Fibroblast of lung (primary cell): ENCODE results near the gene HNMT. TPM values are rescaled to one million over a fixed set of nuclear protein-coding genes. Genes with fewer than 3 reads are reported as not detected.

Experiments used
- DNase-seq, 2 donors: peaks; one replicate each; pipeline versions ENCODE4 v3.0.0 to v3.0.0-alpha.2; 2010; ENCODE audit warnings: low read depth in 2 of 2
- H2AFZ ChIP-seq: 2 replicates; pipeline ENCODE4 v1.5.1; 2012; ENCODE audit warnings: low read length, control low read depth, inconsistent platforms
- H3K27ac ChIP-seq: 2 replicates; pipeline ENCODE4 v1.5.1; 2011; ENCODE audit warnings: low read length, control low read depth; ENCODE audit not compliant: insufficient read depth
- H3K27me3 ChIP-seq: 2 replicates; pipeline ENCODE4 v1.5.1; 2011; ENCODE audit warnings: mild to moderate bottlenecking, low read length; ENCODE audit not compliant: control insufficient read depth, insufficient read depth
- H3K36me3 ChIP-seq: 2 replicates; pipeline ENCODE4 v1.5.1; 2011; ENCODE audit warnings: low read length; ENCODE audit not compliant: control insufficient read depth, insufficient read depth
- H3K4me1 ChIP-seq: 2 replicates; pipeline ENCODE4 v1.5.1; 2011; ENCODE audit warnings: low read length; ENCODE audit not compliant: control insufficient read depth, insufficient read depth; ENCODE audit errors: extremely low read depth
- H3K4me2 ChIP-seq: 2 replicates; pipeline ENCODE4 v1.5.1; 2011; ENCODE audit warnings: low read length, control low read depth; ENCODE audit not compliant: insufficient read depth; ENCODE audit errors: extremely low read depth
- H3K4me3 ChIP-seq, 4 experiments: fragments of 200-600 bp in 1 of 4; sonication (generic) in 1 of 4; replicated peaks in 1 of 4; 2 replicates each; pipeline ENCODE4 v1.5.1; 2011 to 2016; ENCODE audit warnings: low read length in 4 of 4, low read depth in 3 of 4, mild to moderate bottlenecking in 3 of 4, control low read depth in 2 of 4, inconsistent platforms in 1 of 4, mixed read lengths in 1 of 4; ENCODE audit not compliant: insufficient read depth in 1 of 4; ENCODE audit errors: control extremely low read depth in 1 of 4
- H3K79me2 ChIP-seq: 2 replicates; pipeline ENCODE4 v1.5.1; 2012; ENCODE audit warnings: mild to moderate bottlenecking, low read length, inconsistent platforms; ENCODE audit not compliant: control insufficient read depth, insufficient read depth
- H3K9ac ChIP-seq: 2 replicates; pipeline ENCODE4 v1.5.1; 2011; ENCODE audit warnings: mild to moderate bottlenecking, low read length, control low read depth; ENCODE audit not compliant: insufficient read depth
- H3K9me3 ChIP-seq: 2 replicates; pipeline ENCODE4 v1.5.1; 2012; ENCODE audit warnings: low read depth, low read length; ENCODE audit not compliant: control insufficient read depth, insufficient read depth
- H4K20me1 ChIP-seq: 2 replicates; pipeline ENCODE4 v1.5.1; 2011; ENCODE audit warnings: low read length; ENCODE audit not compliant: control insufficient read depth, insufficient read depth; ENCODE audit errors: extremely low read depth
- CTCF ChIP-seq, 2 donors: IDR thresholded peaks in 1 of 2; conservative IDR thresholded peaks in 1 of 2; 1 replicate in 1 of 2; 2 replicates in 1 of 2; pipeline ENCODE4 v1.5.1; 2011 to 2012; ENCODE audit warnings: low read length in 2 of 2, control low read depth in 1 of 2, inconsistent platforms in 1 of 2, low read depth in 1 of 2, mild to moderate bottlenecking in 1 of 2
- EZH2 ChIP-seq: IDR thresholded peaks from 2 replicates; pipeline ENCODE4 v1.5.1; 2012; ENCODE audit warnings: low read length, control low read depth, mild to moderate bottlenecking; ENCODE audit errors: missing control alignments
- polyA plus RNA-seq, 2 donors: library from polyadenylated mRNA; depleted of rRNA in 1 of 2; stranded (reverse) in 1 of 2; unstranded in 1 of 2; fragments of >200 nt; gene quantifications; 2 replicates each; pipeline ENCODE4 v1.2.1, GENCODE V29; 2011 to 2012; ENCODE audit warnings: missing spikeins in 1 of 2
- total RNA-seq: library from RNA; depleted of rRNA; stranded (reverse); fragments of >200 nt; gene quantifications from 2 replicates; pipeline ENCODE4 v1.2.1, GENCODE V29; 2014

HNMT gene
- total and polyA plus RNA-seq, 2 donors (not counting 1 experiment from before 2014, with no cell fraction given): 45.9 to 163 TPM

DNA sequence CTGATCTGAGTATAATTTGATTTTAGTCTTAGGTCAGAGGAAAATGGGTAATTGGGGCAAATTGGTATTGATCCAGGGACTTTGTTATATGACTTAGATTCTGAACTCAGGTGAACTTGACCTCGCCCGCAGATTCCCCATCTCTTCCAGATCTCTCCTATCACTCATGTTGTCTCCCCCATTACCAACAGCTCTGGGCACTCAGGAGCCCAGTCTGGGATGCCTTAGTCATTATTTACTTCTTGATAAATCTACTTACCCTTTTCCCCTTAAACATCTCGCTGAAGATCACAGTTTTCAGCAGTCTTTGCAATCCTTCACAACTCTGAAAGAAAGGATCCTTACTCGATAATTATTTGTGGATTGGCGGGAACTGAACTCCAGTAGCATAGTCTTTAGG is 19.6 kb upstream of the HNMT start:
- Histone ChIP-seq H3K79me2 (no peaks in the 10 kb centered on the region), H3K9ac (no peak overlapping the region), H3K36me3 (no peaks in the 10 kb centered on the region), H3K4me3 (no peak overlapping the region), H3K27me3 (no peaks in the 10 kb centered on the region), H2AFZ (no peak overlapping the region), H3K4me2 (no peak overlapping the region), H4K20me1 (no peaks in the 10 kb centered on the region), H3K27ac (no peak overlapping the region), H3K9me3 (no peaks in the 10 kb centered on the region), H3K4me1 (no peaks in the 10 kb centered on the region)
- TF ChIP-seq CTCF (conservative IDR thresholded peaks at IDR 0.05 in 1 of 2, IDR thresholded peaks at IDR 0.05 in 1 of 2; ENCODE audit: low read depth in 1 of 2, low read length in 2 of 2) (no peak), EZH2 (no peak)
- no peak for DNase-seq

- TF ChIP-seq CTCF (conservative IDR thresholded peaks at IDR 0.05 in 1 of 2, IDR thresholded peaks at IDR 0.05 in 1 of 2; ENCODE audit: low read depth in 1 of 2, low read length in 2 of 2): no peak
- no peak for TF ChIP-seq EZH2
- DNase-seq: no peak
- Histone ChIP-seq H3K36me3 (no peaks in the 10 kb centered on the region), H3K9ac (no peak overlapping the region), H3K4me1 (no peaks in the 10 kb centered on the region), H3K4me2 (no peak overlapping the region), H3K4me3 (no peak overlapping the region), H2AFZ (no peak overlapping the region), H3K27me3 (no peaks in the 10 kb centered on the region), H4K20me1 (no peaks in the 10 kb centered on the region), H3K79me2 (no peaks in the 10 kb centered on the region), H3K9me3 (no peaks in the 10 kb centered on the region), H3K27ac (no peak overlapping the region)
These were observed 19.0 kb upstream of the HNMT start for GRCh38 chr2:137945229-137945628.

DNA sequence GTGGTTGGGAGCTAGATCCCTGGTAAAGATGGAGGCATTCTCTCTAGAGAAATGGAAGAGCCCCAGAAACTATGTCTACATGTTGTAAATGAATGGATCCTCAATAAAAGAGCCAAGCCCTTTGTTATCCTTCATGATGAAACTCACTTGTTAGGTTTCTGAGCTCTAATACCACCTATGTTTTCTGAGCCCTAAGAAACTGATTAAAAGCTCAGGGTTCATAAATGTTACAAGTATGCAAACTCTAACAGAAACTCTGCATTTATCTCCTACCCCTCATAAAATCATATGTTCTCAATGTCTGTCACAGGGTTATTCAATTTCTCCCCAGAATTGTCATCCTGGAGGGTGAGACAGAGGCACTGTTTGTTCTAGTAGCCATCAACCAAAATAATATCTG is 18.0 kb upstream of the HNMT start:
- no peak for TF ChIP-seq EZH2
- Histone ChIP-seq H3K4me2 (no peak overlapping the region), H3K27me3 (no peaks in the 10 kb centered on the region), H3K36me3 (no peaks in the 10 kb centered on the region), H4K20me1 (no peaks in the 10 kb centered on the region), H3K4me3 (no peak overlapping the region), H3K27ac (no peak overlapping the region), H3K79me2 (no peaks in the 10 kb centered on the region), H2AFZ (no peak overlapping the region), H3K9me3 (no peaks in the 10 kb centered on the region), H3K9ac (no peak overlapping the region), H3K4me1 (no peaks in the 10 kb centered on the region)
- no peak for DNase-seq
